Glomerular visceral epithelial cell (primary cell): ENCODE data around the gene ARHGAP4.
A peak's percentile ranks its signal among the peaks of the same experiment; 100 is the strongest.

Source experiments
- DNase-seq: peaks from one replicate; pipeline ENCODE4 v3.0.0-alpha.2; 2016; ENCODE audit errors: extremely low spot score

ARHGAP4 gene

GRCh38 chrX:153963546-153963945 is 37.5 kb upstream of the ARHGAP4 start:
- no peak for DNase-seq

DNA sequence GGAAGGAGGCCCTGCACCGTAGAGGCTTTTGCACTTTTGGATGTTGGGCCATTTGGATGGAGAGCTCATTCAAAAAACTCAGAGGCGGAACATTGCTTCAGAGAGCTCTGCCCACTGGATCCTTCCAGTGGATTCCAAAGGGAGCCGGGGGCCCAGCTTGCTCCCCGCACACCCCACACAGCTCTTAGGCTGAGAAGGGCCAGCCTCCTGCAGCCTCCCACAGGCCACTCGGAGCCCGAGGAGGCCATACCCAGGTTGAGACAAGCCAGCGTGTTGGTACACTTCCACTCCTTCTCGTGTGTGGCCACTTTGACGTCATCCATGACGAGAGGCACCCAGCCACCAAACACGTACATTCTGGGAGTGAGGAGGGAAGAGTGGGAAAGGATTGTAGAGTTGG is 35.2 kb upstream of the ARHGAP4 start:
- DNase-seq = no peak

DNA sequence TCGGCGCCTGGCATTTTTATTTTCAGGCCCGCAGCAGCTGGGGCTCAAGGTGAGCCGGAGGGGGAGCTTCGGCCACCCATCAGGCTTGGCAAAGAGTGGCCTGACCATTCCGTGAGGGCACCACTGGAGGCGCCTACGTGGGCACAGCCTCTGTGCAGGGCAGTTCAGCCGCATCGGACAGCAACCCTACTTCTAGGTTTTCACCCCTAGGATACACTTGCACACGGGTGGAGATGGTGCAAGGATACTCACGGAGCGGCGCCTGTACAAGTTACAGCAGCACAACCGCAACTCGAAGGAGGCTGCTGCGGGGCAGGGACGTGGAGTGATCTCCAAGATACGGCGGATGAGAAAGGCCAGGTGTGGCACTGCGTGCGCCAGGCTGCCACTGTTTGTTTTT is 34.7 kb upstream of the ARHGAP4 start:
- no peak for DNase-seq

DNA sequence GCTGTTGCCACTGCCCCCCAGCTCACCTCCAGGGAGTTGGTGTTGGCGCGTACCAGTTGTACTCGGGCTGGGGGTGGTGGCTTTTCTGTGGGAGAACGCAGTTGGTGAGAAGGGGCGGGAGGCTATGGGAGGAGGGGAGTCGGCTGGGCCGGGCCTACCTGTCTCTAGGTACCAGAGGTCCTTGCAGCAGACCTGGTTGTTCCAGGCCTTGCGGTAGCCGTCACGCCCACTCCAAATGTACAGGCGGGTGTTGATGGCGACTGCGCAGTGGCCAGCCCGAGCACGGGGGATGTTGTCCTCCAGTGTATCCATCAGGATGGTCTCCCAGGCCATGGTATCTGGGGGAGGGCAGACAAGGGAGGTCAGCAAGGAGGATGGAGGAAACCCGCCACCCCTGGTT is 34.0 kb upstream of the ARHGAP4 start:
- DNase-seq = no peak

GRCh38 chrX:153959649-153960048 is 33.6 kb upstream of the ARHGAP4 start:
- no peak for DNase-seq

DNA sequence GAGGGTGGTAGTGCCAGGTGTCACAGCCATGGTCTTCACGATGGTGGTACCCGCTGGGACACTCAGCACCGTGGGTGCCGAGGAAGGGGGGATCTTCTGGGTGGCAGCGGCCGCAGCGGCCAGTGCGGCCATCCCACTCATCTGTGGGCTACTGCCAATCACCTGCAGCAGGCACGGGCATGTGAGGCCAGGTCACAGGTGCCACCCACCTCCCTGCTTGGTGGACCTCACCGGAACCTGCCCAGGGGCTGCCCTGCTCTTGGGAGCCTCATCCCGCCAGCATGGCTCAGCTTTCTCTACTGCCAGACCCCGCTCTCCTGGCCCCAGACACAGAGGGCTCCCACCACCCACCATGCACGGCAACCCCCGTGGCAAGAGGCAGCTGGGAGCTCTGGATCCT is 32.5 kb upstream of the ARHGAP4 start:
- no peak for DNase-seq

GRCh38 chrX:153957224-153957623 is 31.2 kb upstream of the ARHGAP4 start:
- DNase-seq = no peak

DNA sequence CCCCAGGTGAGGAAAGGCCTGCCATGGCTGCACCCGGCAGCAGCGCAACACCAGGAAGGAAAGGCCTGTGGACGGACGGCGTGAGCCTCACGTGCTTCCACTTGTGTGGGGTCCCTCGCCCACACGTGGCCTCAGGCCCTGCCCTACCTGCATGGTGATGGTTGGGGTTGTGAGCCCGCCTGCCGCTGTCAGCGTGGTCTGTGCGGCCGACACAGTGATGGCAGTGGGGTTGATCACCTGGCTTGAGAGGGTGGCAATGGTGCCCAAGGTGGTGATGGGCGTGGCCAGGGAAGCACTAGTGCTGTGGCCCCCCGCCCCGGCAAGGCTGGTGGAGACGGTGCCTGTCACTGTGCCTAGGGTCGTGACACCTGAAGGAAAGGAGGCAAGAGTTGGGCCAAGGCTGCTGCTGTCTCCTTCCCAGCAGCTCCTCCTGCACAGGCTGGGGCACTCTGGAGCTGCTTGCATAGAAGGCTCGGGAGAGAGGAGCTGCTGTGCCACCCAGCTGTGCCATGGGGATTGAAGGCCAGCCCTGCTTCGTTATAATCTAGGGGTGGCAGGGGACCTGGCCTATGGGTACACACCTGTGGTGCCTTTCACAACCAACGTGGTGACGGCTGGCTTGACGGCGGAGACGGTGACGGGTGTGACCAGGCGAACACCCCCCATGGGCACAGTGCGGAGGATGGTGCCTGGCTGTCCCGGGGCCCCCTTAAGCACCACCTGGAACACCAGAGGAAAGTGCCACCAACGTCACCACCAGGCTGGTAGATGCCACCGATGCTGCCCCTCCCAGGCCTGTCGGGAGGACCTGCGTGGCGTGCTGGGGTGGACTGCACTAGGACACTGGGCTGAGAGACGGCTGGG is 30.2 kb upstream of the ARHGAP4 start:
- DNase-seq = no peak

DNA sequence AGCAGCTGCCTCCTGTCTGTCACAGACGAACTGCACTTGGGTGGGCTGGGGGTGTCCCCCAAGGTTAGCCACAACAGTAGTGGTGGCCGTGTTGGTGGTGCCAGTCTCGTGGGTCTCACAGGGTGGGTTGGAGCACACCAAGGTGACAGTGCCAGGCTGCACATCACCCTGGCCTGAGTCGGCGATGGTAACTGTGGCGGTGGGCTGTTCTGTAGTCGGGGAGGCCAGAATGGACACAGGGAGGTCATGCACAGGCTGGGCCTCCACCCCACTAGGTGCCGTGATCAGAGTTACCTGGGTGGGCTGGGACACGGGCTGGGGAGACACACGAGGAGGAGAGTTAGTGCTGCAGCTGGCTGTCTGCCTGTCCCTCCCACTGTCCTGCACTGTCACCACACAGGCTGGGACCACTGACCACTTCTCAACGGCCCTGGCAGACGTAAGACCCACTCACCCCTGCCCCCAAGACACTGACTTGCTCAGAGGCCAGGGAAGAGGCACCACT is 29.2 kb upstream of the ARHGAP4 start:
- DNase-seq = no peak

DNA sequence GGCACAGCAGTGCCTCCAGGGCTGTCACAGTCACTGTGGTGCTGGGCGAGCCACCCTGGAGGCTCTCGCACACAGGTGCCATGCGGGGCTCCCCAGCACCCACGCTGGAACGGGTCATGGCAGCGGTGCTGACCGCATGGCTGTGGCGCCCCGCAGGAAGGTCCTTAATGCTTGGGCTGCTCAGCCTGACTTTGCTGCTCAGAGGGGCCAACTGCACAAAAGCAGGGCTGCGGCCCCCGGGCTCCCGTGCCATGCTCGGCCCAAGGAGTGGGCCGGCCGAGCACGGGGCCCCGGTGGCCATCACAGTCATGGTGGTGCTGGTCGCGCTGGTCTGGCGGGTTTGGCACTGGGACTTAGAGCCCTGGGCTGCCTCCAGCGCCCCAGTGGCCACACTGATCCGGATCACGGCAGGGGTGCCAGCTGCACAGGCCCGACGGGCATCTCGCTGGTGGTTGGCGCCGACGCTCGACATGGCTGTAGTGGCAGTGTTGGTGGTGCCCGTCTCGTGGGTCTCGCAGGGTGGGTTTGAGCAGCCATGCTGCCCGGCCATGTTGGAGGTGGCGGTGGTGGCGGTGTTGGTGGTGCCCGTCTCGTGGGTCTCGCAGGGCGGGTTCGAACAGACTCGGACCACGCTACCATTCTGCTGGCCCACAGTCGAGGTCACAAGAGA is 28.6 kb upstream of the ARHGAP4 start:
- DNase-seq = no peak

DNA sequence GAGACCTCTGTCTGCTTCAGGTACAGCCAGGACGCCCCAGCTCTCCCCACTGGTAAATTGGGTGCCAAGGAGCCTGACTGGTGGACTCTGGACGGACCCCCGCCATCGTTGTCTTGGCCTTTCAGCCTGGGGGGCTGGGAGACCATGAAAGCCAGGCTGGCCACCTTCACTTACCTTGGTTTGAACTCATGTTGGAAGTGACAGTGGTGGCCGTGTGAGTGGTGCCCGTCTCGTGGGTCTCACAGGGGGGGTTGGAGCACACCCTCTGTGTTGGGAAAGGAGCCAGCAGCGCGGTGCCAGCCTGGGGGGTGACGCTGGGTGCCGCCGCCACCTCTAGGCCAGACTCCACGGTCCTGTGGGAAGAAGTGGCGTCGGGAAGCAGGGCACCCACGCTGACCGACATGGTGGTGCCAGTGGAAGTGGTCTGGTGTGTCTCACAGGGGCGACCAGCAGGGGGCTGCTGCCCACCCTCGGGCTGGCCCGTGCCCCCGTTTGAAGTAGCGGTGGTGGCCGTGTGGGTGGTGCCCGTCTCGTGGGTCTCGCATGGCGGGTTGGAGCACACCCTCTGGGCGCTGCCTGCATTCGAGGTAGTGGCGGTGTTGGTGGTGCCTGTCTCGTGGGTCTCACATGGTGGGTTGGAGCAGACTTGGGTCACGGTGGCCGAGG is 28.0 kb upstream of the ARHGAP4 start:
- no peak for DNase-seq

- peak; percentile 65 for DNase-seq
These were observed 27.3 kb upstream of the ARHGAP4 start for GRCh38 chrX:153953342-153953830.

GRCh38 chrX:153952373-153953026 is 26.4 kb upstream of the ARHGAP4 start:
- no peak for DNase-seq

DNA sequence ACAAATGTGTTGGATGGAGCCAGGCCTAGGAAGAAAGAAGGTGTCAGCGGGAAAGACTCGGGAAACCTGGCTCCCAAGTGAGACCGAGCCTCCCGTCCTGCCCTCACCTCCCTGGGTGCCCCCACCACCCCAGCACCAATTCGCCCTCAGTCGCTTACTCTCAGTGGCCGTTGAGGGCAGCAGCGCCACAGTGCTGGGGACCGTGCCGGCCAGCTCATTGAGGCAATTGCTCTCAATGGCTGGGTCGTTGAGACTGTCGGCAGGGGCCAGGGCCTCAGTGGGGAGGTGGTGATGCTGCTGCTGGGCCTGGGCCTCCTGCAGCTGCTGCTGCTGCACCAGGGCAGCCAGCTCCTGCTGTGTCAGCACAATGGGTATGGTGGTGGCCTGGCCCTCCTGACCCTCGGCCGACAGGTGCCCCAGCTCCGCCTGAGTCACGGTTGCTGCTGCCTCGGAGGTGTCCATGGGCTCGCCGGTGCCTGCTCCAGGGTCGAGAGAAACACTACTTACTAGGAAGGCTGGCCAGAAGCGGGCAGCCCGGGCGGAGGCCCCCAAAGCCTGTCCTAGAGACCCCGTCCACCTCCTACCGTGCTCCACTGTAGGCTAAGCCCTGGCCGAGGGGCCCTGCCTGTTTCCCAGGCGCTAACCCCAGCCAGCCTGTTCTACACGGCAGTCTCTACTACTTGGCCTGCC is 25.8 kb upstream of the ARHGAP4 start:
- DNase-seq = no peak

- no peak for DNase-seq
These were observed 24.1 kb upstream of the ARHGAP4 start for GRCh38 chrX:153950127-153950526.

DNA sequence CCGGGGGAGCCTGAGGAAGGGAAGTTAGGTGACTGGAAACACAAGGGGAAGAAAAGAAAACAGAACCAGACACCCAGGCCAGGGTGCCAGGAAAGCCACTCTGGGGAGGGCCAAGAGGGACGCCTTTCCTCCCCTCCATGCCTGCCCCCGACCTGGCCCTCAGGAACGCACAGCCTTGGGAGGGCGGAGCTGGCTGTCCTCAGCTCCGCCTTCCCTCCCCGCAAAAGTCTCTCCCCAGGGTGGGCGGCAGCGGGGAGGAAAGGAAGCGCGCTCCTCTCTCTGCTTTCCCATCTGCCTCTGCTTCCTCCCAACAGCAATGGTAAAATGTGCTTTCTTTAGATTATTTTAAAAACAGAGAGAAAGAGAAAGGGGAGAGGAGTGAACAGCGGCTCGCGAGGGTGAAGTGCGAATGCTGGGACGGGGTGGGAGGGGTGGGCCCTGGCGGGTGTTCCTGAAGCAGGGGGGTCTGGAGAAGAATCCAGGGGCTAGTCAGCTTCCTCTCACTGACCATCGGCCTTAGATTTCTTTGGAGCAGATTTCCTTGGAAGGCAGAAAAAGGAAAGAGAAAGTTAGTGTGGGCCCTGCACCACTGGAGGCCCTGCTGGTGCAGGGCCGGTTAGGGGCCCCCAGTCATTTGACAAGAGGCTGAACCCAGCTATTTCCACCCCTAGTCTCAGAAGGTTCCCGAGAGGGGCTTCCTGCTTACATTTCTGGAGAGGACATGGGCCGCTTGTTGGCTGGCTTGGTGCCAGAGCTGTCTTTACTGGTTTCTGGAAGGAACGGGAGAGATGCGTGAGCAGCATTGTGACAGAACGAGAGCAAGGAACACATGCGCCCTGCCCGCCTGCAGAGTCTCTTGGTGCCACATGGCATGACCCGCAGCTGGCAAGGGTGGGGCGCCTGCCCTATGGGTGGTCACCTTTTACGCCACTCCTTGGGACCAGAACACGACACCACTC is 23.1 kb upstream of the ARHGAP4 start:
- DNase-seq = no peak

- no peak for DNase-seq
These were observed 22.0 kb upstream of the ARHGAP4 start for GRCh38 chrX:153948002-153948466.

DNA sequence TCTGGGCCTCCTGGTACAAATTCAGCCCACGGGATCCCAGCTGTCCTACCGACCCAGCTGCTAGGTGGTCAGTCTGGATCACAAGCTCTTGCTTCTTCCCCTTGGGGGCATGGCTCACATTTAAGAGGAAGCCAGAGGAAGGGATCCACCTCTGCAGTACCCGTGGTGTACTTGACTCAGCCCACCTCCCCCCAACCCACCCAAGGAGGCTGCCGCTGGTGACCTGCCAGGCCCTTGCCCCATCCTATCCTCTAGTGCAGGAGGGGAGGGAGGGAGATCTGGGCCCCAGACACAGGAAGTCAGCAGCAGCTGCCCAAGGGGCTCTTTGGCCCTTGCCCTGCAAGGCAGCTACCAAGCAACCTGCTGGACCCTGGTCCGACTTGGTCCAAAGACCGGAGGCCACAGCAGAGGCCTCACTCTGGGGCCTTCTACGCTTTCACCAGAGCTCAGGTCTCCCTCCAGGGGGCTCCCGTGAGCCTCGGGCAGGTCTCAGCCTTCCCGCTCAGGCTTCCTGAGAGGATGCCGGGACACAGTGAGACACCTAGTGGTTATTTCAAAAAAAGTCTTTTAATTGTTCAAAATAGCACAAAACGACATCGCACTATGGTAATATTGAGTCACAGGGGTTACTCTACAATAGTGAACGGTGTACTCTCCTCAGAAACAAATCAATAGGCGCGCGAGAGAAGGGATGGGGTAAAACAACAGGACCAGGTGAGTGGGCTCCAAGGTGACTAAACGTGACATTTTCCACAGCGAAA is 21.1 kb upstream of the ARHGAP4 start:
- DNase-seq = peak; percentile 76
